ENCODE data around the gene SLBP.
"Not testable (repeated sequence)": the region's sequence is repeated elsewhere in the genome, so short reads cannot be mapped to it uniquely, and the experiment has no call there.

The SLBP gene

GRCh38 chr4:1675802-1676137 is 36.3 kb downstream of the SLBP start:
- DNase-seq (ENCODE audit: low read depth), result no peak

GRCh38 chr4:1675136-1675801 is 36.9 kb downstream of the SLBP start:
- no peak for DNase-seq (ENCODE audit: low read depth)

- no peak for DNase-seq (ENCODE audit: low read depth)
Observed at GRCh38 chr4:1674682-1675081, 37.4 kb downstream of the SLBP start.

- DNase-seq (ENCODE audit: low read depth), result no peak
Observed at GRCh38 chr4:1673671-1674070, 38.4 kb downstream of the SLBP start.

DNA sequence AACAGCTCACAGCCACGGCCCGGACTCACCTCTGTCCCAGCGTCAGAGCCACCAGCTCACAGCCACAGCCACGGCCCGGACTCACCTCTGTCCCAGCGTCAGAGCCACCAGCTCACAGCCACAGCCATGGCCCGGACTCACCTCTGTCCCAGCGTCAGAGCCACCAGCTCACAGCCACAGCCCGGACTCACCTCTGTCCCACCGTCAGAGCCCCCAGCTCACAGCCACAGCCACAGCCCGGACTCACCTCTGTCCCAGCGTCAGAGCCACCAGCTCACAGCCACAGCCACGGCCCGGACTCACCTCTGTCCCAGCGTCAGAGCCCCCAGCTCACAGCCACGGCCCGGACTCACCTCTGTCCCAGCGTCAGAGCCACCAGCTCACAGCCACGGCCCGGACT is 41.1 kb downstream of the SLBP start:
- not testable (repeated sequence) for DNase-seq (ENCODE audit: low read depth)

- DNase-seq (ENCODE audit: low read depth), result no peak
Observed at GRCh38 chr4:1670279-1670678, 41.8 kb downstream of the SLBP start.

GRCh38 chr4:1669850-1670249 is 42.3 kb downstream of the SLBP start:
- DNase-seq (ENCODE audit: low read depth), result no peak

- no peak for DNase-seq (ENCODE audit: low read depth)
Observed at GRCh38 chr4:1669270-1669669, 42.8 kb downstream of the SLBP start.

- DNase-seq (ENCODE audit: low read depth), result no peak
Observed at GRCh38 chr4:1668488-1668840, 43.7 kb downstream of the SLBP start.

- DNase-seq (ENCODE audit: low read depth), result no peak
Observed at GRCh38 chr4:1667273-1667672, 44.8 kb downstream of the SLBP start.

GRCh38 chr4:1666391-1666790 is 45.7 kb downstream of the SLBP start:
- DNase-seq (ENCODE audit: low read depth), result no peak

- no peak for DNase-seq (ENCODE audit: low read depth)
Observed at GRCh38 chr4:1664141-1664540, 48.0 kb downstream of the SLBP start.

DNA sequence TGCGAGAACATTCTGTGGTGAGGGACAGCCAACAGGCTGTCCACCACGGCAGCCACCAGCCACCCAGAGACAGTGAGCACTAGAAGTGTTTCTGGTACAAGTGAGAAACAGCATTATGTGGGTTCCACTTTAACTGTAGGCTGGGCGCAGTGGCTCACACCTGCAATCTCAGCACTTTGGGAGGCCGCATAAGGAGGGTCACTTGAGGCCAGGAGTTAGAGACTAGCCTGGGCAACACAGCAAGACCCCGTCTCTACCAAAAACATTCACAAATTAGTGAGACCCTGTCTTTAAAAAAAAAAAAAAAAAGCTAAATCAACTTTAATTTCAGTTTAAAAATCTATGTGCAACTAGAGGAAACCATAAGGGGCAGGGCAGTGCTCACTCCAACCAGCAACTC is 48.6 kb downstream of the SLBP start:
- DNase-seq (ENCODE audit: low read depth), result no peak

- DNase-seq (ENCODE audit: low read depth), result no peak
Observed at GRCh38 chr4:1661695-1662094, 50.4 kb downstream of the SLBP start.

DNA sequence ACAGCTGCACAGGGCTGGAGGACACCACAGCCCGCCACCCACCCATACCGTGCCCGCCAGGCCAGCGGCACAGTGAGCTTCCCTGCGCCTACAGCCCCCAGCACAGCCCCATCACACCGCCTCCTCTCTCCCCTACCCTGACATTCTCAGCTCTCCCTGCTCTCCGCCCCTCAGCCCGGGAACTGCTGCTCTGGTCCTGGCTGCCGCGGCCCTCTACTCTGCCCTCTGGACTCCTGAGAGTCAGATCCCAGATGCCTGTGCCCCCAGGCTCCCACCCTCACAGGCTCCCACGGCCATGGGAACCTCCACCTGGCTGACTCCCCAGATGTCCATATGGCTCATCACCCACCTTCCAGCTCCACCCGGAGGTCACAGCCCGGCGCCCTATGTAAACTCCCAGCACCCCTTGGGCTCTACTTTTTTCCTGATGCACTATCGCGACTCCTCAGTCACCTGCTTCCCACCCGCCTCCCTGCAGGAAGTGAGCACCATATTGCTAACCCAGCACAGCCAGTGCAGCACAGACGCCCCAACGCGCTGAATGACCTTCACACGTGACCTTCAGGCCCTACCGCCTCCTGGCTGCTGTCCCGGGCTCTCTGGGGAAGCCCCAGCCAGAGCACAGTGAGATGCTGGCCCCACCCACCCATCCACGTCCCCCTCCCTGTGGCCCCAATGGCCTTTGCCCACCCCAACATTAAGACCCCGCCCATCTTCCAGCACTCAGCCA is 51.0 kb downstream of the SLBP start:
- no peak for DNase-seq (ENCODE audit: low read depth)

DNA sequence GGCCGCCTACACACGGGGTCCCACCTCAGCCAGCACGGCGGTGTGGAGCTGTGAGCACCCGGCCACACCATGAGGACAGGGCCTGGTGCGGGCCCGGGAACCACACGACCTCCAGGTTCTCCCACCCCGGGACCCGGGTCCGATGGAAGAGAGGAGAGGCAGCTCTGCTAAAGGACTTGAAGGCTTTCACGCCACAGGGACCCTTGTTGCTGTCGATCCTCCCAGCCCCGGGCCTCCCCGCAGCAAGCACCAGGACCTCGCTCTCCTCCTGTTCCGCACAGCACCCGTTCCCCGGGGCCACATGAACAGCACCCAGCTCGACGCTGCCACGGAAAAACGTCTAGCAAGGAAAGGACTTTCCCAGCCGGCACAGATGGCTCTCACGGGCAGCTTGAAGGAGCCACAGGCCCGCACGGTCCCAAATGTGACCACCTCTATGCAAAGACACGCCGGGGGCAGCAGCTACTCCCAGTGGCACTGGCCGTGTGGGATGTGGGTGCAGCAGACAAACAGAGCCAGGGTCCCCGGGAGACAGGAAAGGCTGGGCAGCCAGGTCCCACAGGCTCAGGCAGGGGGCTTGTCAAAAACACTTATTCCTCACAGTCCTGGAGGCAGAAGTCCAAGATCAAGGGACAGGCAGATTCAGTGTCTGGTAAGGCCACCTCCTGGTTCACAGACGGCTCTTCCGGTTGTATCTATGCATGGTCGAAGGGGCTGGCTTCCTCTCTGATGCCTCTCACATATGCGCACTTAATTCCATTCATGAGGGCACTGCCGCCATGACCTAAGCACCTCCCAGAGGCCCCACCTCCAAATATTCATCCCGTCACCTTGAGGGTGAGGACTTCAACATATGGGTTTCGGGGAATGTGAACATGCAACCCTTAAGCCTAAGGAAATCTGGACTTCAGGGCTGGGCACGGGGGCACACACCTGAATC is 52.7 kb downstream of the SLBP start:
- DNase-seq (ENCODE audit: low read depth), result no peak

- no peak for DNase-seq (ENCODE audit: low read depth)
Observed at GRCh38 chr4:1658581-1658980, 53.5 kb downstream of the SLBP start.

- no peak for DNase-seq (ENCODE audit: low read depth)
Observed at GRCh38 chr4:1658146-1658545, 54.0 kb downstream of the SLBP start.

- DNase-seq (ENCODE audit: low read depth), result no peak
Observed at GRCh38 chr4:1656986-1657385, 55.1 kb downstream of the SLBP start.

- DNase-seq (ENCODE audit: low read depth), result no peak
Observed at GRCh38 chr4:1656132-1656531, 56.0 kb downstream of the SLBP start.

DNA sequence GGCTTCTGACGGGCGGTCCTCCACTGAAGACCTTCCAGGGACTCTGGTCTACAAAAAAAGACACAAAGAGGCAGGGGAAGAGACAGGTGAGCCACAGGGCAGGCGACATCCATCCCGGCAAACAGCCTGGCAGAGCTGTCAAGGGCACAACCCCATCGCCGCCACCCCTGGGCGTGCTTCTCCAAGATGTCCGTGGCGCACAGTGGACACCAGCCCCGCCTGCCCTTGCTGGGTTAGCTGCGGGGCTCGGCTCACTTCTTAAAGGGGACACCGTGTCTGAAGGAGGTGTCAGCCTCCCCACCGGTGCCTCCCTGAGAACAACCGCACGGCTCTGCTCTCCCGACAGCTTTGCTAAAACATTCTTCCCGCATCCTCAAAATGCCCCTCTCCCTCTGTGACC is 56.4 kb downstream of the SLBP start:
- no peak for DNase-seq (ENCODE audit: low read depth)

DNA sequence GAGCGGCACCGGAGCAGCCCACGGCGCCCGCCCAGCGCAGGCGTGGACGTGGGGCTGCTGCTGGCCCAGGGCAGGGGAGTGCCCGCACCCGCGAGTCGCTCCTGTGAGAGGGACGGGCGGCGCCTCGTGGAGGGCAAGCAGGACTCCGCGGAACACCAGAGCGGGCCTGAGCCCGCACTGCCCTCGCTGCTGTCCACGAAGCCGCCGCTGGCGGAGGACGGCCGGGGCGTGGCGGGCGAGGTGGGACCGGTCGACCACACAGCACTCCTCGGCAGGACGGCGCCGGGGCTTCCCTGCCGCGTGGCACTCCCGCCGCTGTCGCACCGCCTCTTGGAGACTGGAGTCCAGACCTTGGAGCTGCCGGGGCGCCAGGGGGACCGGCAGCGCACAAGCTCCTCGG is 57.0 kb downstream of the SLBP start:
- no peak for DNase-seq (ENCODE audit: low read depth)

Data from T follicular helper cell (primary cell).